HCEC 1CT (cell line): Measurements from ENCODE around the gene TTC14.

ENCODE experiments used
- DNase-seq: peaks from one replicate; pipeline ENCODE4 v3.0.0-alpha.2; 2017

Gene TTC14

GRCh38 chr3:180631317-180631716 is 29.4 kb downstream of the TTC14 start:
- DNase-seq: no peak

- no peak for DNase-seq
Measured at GRCh38 chr3:180633722-180634121, 31.8 kb downstream of the TTC14 start.

- DNase-seq: no peak
Measured at GRCh38 chr3:180640987-180641386, 39.0 kb downstream of the TTC14 start.

GRCh38 chr3:180646187-180646790 is 44.3 kb downstream of the TTC14 start:
- DNase-seq: peak; percentile 7

- DNase-seq: no peak
Measured at GRCh38 chr3:180656406-180656805, 54.4 kb downstream of the TTC14 start.

- DNase-seq: no peak
Measured at GRCh38 chr3:180657094-180657493, 55.1 kb downstream of the TTC14 start.
